SK-N-SH treated with all-trans-retinoic acid at 6 μM for 48 hours (cell line): ENCODE data around the gene PPP1R7.

Experiments used
- ATAC-seq: fragments of 200-7000 bp; cut with Tn5 transposase; 3 replicates; pipeline ENCODE4 v1.9.1; 2020; ENCODE audit warnings: mild to moderate bottlenecking, moderate library complexity
- ARNTL ChIP-seq: fragments of 450-650 bp; formaldehyde crosslinking; IDR thresholded peaks from 2 replicates; pipeline ENCODE4 v1.5.0; 2020; ENCODE audit warnings: low read depth, mild to moderate bottlenecking, moderate library complexity, borderline replicate concordance
- BACH2 ChIP-seq: fragments of 250-450 bp; sonication (Bioruptor Pico); IDR thresholded peaks from 2 replicates; pipeline ENCODE4 v1.9.0; 2021; ENCODE audit warnings: mild to moderate bottlenecking, borderline replicate concordance
- CSDC2 ChIP-seq: fragments of 250-450 bp; sonication (Bioruptor Pico); IDR thresholded peaks from 2 replicates; pipeline ENCODE4 v1.5.0; 2020; ENCODE audit warnings: mild to moderate bottlenecking, moderate library complexity
- ESRRG ChIP-seq: fragments of 250-450 bp; sonication (Bioruptor Pico); IDR thresholded peaks from 2 replicates; pipeline ENCODE4 v1.6.1; 2021; ENCODE audit warnings: mild to moderate bottlenecking
- GLIS3 ChIP-seq: fragments of 250-450 bp; sonication (Bioruptor Pico); IDR thresholded peaks from 2 replicates; pipeline ENCODE4 v1.5.0; 2020; ENCODE audit warnings: mild to moderate bottlenecking, moderate library complexity
- ISL1 ChIP-seq: fragments of 250-450 bp; sonication (Bioruptor Pico); IDR thresholded peaks from 2 replicates; pipeline ENCODE4 v2.1.2; 2022; ENCODE audit warnings: mild to moderate bottlenecking, moderate library complexity
- OSR1 ChIP-seq: fragments of 250-450 bp; sonication (Bioruptor Pico); IDR thresholded peaks from 2 replicates; pipeline ENCODE4 v1.8.0; 2022; ENCODE audit warnings: moderate library complexity, mild to moderate bottlenecking, inconsistent platforms
- PPARA ChIP-seq: fragments of 250-450 bp; sonication (Bioruptor Pico); IDR thresholded peaks from 2 replicates; pipeline ENCODE4 v1.5.0; 2020; ENCODE audit warnings: mild to moderate bottlenecking, borderline replicate concordance
- RARB ChIP-seq: fragments of 250-450 bp; sonication (Bioruptor Pico); IDR thresholded peaks from 2 replicates; pipeline ENCODE4 v1.8.0; 2021; ENCODE audit warnings: mild to moderate bottlenecking, moderate library complexity
- SNAI2 ChIP-seq: fragments of 250-450 bp; sonication (Bioruptor Pico); IDR thresholded peaks from 2 replicates; pipeline ENCODE4 v1.5.0; 2020; ENCODE audit warnings: mild to moderate bottlenecking, moderate library complexity
- TCF4 ChIP-seq: fragments of 250-450 bp; sonication (Bioruptor Pico); IDR thresholded peaks from 2 replicates; pipeline ENCODE4 v1.8.0; 2021; ENCODE audit warnings: mild to moderate bottlenecking, moderate library complexity, borderline replicate concordance
- TOX ChIP-seq: fragments of 250-450 bp; sonication (Bioruptor Pico); IDR thresholded peaks from 2 replicates; pipeline ENCODE4 v1.8.0; 2021; ENCODE audit warnings: mild to moderate bottlenecking, moderate library complexity, borderline replicate concordance
- ZC3H10 ChIP-seq: fragments of 250-450 bp; sonication (Bioruptor Pico); IDR thresholded peaks from 2 replicates; pipeline ENCODE4 v1.5.1; 2021; ENCODE audit warnings: mild to moderate bottlenecking, moderate library complexity
- ZFP3 ChIP-seq: fragments of 250-450 bp; sonication (Bioruptor Pico); IDR thresholded peaks from 2 replicates; pipeline ENCODE4 v1.5.0; 2020; ENCODE audit warnings: mild to moderate bottlenecking, moderate library complexity
- ZFP30 ChIP-seq: fragments of 450-650 bp; formaldehyde crosslinking; IDR thresholded peaks from 2 replicates; pipeline ENCODE4 v1.5.0; 2022; ENCODE audit warnings: mild to moderate bottlenecking, moderate library complexity
- ZNF565 ChIP-seq: fragments of 450-650 bp; formaldehyde crosslinking; conservative IDR thresholded peaks from 2 replicates; pipeline ENCODE4 v1.5.0; 2020; ENCODE audit warnings: low read depth, mild to moderate bottlenecking, moderate library complexity
- ZNF70 ChIP-seq: fragments of 450-650 bp; formaldehyde crosslinking; IDR thresholded peaks from 2 replicates; pipeline ENCODE4 v1.5.0; 2020; ENCODE audit warnings: mild to moderate bottlenecking, moderate library complexity
- ZNF8 ChIP-seq: fragments of 450-650 bp; formaldehyde crosslinking; IDR thresholded peaks from 2 replicates; pipeline ENCODE4 v1.5.0; 2020; ENCODE audit warnings: mild to moderate bottlenecking, moderate library complexity
- TF ChIP-seq, protein P1 (sequence below): fragments of 250-450 bp; sonication (Bioruptor Pico); IDR thresholded peaks from 2 replicates; pipeline ENCODE4 v1.8.0; 2020; ENCODE audit warnings: mild to moderate bottlenecking, moderate library complexity, borderline replicate concordance
- TF ChIP-seq, protein P2 (sequence below): fragments of 250-450 bp; sonication (Bioruptor Pico); IDR thresholded peaks from 2 replicates; pipeline ENCODE4 v1.8.0; 2021; ENCODE audit warnings: low read depth, mild to moderate bottlenecking, moderate library complexity, borderline replicate concordance
- TF ChIP-seq, protein P3 (sequence below): fragments of 250-450 bp; sonication (Bioruptor Pico); IDR thresholded peaks from 2 replicates; pipeline ENCODE4 v1.5.1; 2021; ENCODE audit warnings: mild to moderate bottlenecking, moderate library complexity
- TF ChIP-seq, protein P4 (sequence below): fragments of 250-450 bp; sonication (Bioruptor Pico); IDR thresholded peaks from 2 replicates; pipeline ENCODE4 v1.5.0; 2020; ENCODE audit warnings: mild to moderate bottlenecking, moderate library complexity

PPP1R7 gene

GRCh38 chr2:241129086-241129871 is 21.0 kb upstream of the PPP1R7 start:
- no peak for ATAC-seq
- TF ChIP-seq, protein P1, sequence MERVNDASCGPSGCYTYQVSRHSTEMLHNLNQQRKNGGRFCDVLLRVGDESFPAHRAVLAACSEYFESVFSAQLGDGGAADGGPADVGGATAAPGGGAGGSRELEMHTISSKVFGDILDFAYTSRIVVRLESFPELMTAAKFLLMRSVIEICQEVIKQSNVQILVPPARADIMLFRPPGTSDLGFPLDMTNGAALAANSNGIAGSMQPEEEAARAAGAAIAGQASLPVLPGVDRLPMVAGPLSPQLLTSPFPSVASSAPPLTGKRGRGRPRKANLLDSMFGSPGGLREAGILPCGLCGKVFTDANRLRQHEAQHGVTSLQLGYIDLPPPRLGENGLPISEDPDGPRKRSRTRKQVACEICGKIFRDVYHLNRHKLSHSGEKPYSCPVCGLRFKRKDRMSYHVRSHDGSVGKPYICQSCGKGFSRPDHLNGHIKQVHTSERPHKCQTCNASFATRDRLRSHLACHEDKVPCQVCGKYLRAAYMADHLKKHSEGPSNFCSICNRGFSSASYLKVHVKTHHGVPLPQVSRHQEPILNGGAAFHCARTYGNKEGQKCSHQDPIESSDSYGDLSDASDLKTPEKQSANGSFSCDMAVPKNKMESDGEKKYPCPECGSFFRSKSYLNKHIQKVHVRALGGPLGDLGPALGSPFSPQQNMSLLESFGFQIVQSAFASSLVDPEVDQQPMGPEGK (CRISPR knock-in tag), result no peak
- TF ChIP-seq ZNF70 (CRISPR knock-in tag) (no peak), ZNF8 (CRISPR knock-in tag) (no peak), PPARA (no peak), ZFP3 (CRISPR knock-in tag) (no peak), ZC3H10 (no peak), OSR1 (no peak), RARB (no peak), ARNTL (CRISPR knock-in tag) (no peak), TOX (CRISPR knock-in tag) (no peak), GLIS3 (no peak), ESRRG (CRISPR knock-in tag) (no peak), TCF4 (CRISPR knock-in tag) (no peak), ZFP30 (no peak), SNAI2 (CRISPR knock-in tag) (no peak), ZNF565 (CRISPR knock-in tag) (no peak)
- TF ChIP-seq, protein P2, sequence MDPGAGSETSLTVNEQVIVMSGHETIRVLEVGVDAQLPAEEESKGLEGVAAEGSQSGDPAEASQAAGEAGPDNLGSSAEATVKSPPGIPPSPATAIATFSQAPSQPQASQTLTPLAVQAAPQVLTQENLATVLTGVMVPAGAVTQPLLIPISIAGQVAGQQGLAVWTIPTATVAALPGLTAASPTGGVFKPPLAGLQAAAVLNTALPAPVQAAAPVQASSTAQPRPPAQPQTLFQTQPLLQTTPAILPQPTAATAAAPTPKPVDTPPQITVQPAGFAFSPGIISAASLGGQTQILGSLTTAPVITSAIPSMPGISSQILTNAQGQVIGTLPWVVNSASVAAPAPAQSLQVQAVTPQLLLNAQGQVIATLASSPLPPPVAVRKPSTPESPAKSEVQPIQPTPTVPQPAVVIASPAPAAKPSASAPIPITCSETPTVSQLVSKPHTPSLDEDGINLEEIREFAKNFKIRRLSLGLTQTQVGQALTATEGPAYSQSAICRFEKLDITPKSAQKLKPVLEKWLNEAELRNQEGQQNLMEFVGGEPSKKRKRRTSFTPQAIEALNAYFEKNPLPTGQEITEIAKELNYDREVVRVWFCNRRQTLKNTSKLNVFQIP (CRISPR knock-in tag), result no peak
- TF ChIP-seq, protein P3, sequence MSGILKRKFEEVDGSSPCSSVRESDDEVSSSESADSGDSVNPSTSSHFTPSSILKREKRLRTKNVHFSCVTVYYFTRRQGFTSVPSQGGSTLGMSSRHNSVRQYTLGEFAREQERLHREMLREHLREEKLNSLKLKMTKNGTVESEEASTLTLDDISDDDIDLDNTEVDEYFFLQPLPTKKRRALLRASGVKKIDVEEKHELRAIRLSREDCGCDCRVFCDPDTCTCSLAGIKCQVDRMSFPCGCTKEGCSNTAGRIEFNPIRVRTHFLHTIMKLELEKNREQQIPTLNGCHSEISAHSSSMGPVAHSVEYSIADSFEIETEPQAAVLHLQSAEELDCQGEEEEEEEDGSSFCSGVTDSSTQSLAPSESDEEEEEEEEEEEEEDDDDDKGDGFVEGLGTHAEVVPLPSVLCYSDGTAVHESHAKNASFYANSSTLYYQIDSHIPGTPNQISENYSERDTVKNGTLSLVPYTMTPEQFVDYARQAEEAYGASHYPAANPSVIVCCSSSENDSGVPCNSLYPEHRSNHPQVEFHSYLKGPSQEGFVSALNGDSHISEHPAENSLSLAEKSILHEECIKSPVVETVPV (CRISPR knock-in tag), result no peak

GRCh38 chr2:241130316-241130715 is 20.0 kb upstream of the PPP1R7 start:
- no peak for ATAC-seq
- TF ChIP-seq ZFP30 (no peak), ZC3H10 (no peak), RARB (no peak), ZFP3 (CRISPR knock-in tag) (no peak), CSDC2 (CRISPR knock-in tag) (no peak), ZNF70 (CRISPR knock-in tag) (no peak), ISL1 (no peak), PPARA (no peak)
- TF ChIP-seq, protein P2 (CRISPR knock-in tag), result no peak
- TF ChIP-seq, protein P4, sequence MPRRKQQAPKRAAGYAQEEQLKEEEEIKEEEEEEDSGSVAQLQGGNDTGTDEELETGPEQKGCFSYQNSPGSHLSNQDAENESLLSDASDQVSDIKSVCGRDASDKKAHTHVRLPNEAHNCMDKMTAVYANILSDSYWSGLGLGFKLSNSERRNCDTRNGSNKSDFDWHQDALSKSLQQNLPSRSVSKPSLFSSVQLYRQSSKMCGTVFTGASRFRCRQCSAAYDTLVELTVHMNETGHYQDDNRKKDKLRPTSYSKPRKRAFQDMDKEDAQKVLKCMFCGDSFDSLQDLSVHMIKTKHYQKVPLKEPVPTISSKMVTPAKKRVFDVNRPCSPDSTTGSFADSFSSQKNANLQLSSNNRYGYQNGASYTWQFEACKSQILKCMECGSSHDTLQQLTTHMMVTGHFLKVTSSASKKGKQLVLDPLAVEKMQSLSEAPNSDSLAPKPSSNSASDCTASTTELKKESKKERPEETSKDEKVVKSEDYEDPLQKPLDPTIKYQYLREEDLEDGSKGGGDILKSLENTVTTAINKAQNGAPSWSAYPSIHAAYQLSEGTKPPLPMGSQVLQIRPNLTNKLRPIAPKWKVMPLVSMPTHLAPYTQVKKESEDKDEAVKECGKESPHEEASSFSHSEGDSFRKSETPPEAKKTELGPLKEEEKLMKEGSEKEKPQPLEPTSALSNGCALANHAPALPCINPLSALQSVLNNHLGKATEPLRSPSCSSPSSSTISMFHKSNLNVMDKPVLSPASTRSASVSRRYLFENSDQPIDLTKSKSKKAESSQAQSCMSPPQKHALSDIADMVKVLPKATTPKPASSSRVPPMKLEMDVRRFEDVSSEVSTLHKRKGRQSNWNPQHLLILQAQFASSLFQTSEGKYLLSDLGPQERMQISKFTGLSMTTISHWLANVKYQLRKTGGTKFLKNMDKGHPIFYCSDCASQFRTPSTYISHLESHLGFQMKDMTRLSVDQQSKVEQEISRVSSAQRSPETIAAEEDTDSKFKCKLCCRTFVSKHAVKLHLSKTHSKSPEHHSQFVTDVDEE (CRISPR knock-in tag), result no peak

GRCh38 chr2:241131531-241131930 is 18.7 kb upstream of the PPP1R7 start:
- ATAC-seq, result no peak
- no peak for TF ChIP-seq ZNF565 (CRISPR knock-in tag)
- no peak for TF ChIP-seq ZNF8 (CRISPR knock-in tag)
- TF ChIP-seq ZC3H10, result no peak
- TF ChIP-seq ARNTL (CRISPR knock-in tag), result no peak
- no peak for TF ChIP-seq TCF4 (CRISPR knock-in tag)
- TF ChIP-seq, protein P2 (CRISPR knock-in tag), result no peak
- no peak for TF ChIP-seq BACH2 (CRISPR knock-in tag)
- TF ChIP-seq ESRRG (CRISPR knock-in tag), result no peak
- TF ChIP-seq, protein P1 (CRISPR knock-in tag), result no peak
- TF ChIP-seq OSR1, result no peak
